Adrenal gland (tissue), 12 donors: ENCODE results near the gene CPLANE2. TPM values are rescaled to one million over a fixed set of nuclear protein-coding genes. Genes with fewer than 3 reads are reported as not detected.

Source experiments
- DNase-seq, 7 donors: peaks; one replicate each; pipeline ENCODE4 v3.0.0-alpha.2; 2019 to 2020
- H3K27ac ChIP-seq, 5 donors: fragments of 200-600 bp; sonication (generic) in 4 of 5; 1 replicate in 3 of 5; 2 replicates in 2 of 5; pipeline versions ENCODE4 v1.5.1 to v1.8.0; 2016 to 2020; ENCODE audit warnings: mild to moderate bottlenecking in 1 of 5
- H3K27me3 ChIP-seq: fragments of 200-600 bp; 2 replicates; pipeline ENCODE4 v1.8.0; 2021
- H3K36me3 ChIP-seq, 2 donors: fragments of 200-600 bp; replicated peaks in 1 of 2; 1 replicate in 1 of 2; 2 replicates in 1 of 2; pipeline versions ENCODE4 v1.5.1 to v1.8.0; 2018 to 2022
- H3K4me1 ChIP-seq, 2 donors: fragments of 200-600 bp; replicated peaks in 1 of 2; 1 replicate in 1 of 2; 2 replicates in 1 of 2; pipeline versions ENCODE4 v1.5.1 to v1.8.0; 2018 to 2021
- H3K4me3 ChIP-seq, 4 donors: fragments of 200-600 bp; sonication (generic) in 3 of 4; one replicate each; pipeline ENCODE4 v1.5.1; 2016 to 2018
- H3K9me3 ChIP-seq, 3 donors: fragments of 200-600 bp; sonication (generic) in 1 of 3; replicated peaks in 1 of 3; 1 replicate in 2 of 3; 2 replicates in 1 of 3; pipeline versions ENCODE4 v1.5.1 to v1.8.0; 2016 to 2021
- POLR2A ChIP-seq, 2 donors: fragments of 450-650 bp; IDR thresholded peaks; one replicate each; pipeline ENCODE4 v1.6.1; 2017; ENCODE audit warnings: antibody characterized with exemption in 2 of 2, mild to moderate bottlenecking in 2 of 2, moderate library complexity in 1 of 2
- WGBS, 4 donors: extraction: QIAGEN DNeasy Blood & Tissue Kit in 2 of 4; methylation state at CpG; one replicate each; pipeline versions ENCODE4 v1.1.5 to v1.1.7; 2013 to 2017; 5-methylcytosine and 5-hydroxymethylcytosine counted together
- intact Hi-C, 2 donors: fragments of 100-400 bp; cut with DNase I; formaldehyde crosslinking; loops; one replicate each; pipeline versions ENCODE4 v1.14.1 to v1.15.0; 2022 to 2023
- polyA plus RNA-seq, 3 donors: library from polyadenylated mRNA; stranded (reverse); fragments of 200-250 nt in 2 of 3; fragments of 350-450 nt in 1 of 3; fragmentation: Illumina TruSeq in 1 of 3; extraction: RNeasy Lipid Tissue Mini Kit (QIAGEN cat#74804) in 1 of 3; gene quantifications; one replicate each; pipeline ENCODE4 v1.2.3, GENCODE V29; 2013 to 2014
- total RNA-seq, 9 donors: library from RNA; depleted of rRNA in 4 of 9; stranded (reverse); fragments of >200 nt in 4 of 9; fragments of 120-200 nt in 1 of 9; fragmentation: NEBNext Ultra II Directional in 1 of 9; extraction: Animal tissue kit (Norgen Biotek cat#: 25700) in 1 of 9; gene quantifications; one replicate each; pipeline versions ENCODE4 v1.1.0 to v1.2.4, GENCODE V29; 2013 to 2023
- TF ChIP-seq, protein P1 (sequence below), 6 experiments: fragments of 450-650 bp in 4 of 6; fragments of 200-600 bp in 2 of 6; sonication (generic) in 1 of 6; IDR thresholded peaks; 1 replicate in 5 of 6; 2 replicates in 1 of 6; pipeline versions ENCODE4 v1.5.1 to v1.8.0; 2016 to 2021; ENCODE audit warnings: antibody characterized with exemption in 6 of 6, mild to moderate bottlenecking in 2 of 6, moderate library complexity in 1 of 6
- donor health status: healthy with polysubstance abuse.
- donor health status: Bipolar disorder and iron deficiency.
- donor health status: DM: yes; HTN: yes; CAD: no.
- donor health status: DM: no; HTN: no; CAD: no.
- donor health status: DM: no; HTN: no; CAD: no.
- donor health status: DM: yes; HTN: yes; CAD: no.

The CPLANE2 gene
- total and polyA plus RNA-seq, 12 donors, result 2.8 to 21.3 (median 11.5) TPM

DNA sequence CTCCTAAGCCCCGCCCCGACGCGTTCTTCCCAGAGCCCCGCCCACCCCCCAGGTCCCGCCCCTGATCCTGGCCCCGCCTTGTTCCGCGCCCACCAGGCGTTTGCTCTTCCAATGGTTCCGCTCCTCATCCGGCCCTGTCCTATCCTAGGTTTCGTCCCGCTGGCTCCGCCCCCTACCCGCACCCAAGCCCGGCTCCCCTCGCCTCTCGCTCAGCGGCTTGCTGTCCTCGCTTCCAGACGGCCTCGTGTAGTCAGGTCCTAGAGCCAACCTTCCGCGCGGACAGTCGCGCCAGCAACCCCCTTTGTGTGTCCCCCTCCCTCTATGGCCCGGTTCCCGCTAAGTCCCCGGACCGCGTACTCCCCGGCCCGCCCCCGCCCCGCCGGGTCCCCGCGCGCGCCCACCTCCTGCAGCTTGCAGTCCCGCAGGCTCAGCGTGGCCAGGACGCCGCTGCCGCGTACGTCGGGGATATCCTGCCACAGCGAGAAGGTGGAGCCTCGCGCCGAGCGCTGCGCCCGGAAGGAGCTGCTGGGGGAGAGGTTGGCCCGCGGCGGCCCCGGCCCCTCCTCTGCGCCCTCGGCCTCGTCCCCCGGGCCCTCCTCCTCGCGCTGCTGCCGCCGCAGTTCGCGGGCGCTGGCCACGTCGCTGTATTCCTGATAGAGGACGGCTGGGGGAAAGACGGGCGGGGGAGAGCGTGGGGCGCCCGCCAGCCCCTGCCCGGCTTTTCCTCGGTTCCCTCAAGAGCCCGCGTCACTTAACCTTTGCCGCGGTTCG lies 30.3 kb downstream of the CPLANE2 start:
- peaks cover 16 to 25% of the 10 kb centered on the region in 2 donors for H3K4me1 ChIP-seq
- TF ChIP-seq, protein P1, sequence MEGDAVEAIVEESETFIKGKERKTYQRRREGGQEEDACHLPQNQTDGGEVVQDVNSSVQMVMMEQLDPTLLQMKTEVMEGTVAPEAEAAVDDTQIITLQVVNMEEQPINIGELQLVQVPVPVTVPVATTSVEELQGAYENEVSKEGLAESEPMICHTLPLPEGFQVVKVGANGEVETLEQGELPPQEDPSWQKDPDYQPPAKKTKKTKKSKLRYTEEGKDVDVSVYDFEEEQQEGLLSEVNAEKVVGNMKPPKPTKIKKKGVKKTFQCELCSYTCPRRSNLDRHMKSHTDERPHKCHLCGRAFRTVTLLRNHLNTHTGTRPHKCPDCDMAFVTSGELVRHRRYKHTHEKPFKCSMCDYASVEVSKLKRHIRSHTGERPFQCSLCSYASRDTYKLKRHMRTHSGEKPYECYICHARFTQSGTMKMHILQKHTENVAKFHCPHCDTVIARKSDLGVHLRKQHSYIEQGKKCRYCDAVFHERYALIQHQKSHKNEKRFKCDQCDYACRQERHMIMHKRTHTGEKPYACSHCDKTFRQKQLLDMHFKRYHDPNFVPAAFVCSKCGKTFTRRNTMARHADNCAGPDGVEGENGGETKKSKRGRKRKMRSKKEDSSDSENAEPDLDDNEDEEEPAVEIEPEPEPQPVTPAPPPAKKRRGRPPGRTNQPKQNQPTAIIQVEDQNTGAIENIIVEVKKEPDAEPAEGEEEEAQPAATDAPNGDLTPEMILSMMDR (IDR thresholded peaks at IDR 0.05), result no peak
- peak; percentile 27 to 84 for TF ChIP-seq POLR2A (IDR thresholded peaks at IDR 0.05)
- intact Hi-C loops, result no loop called here
- peak overlapping the region in 3 of 4 donors; percentile 11 to 66 (median 24) for H3K4me3 ChIP-seq
- H3K36me3 ChIP-seq, result peaks cover 0 to 6% of the 10 kb centered on the region in 2 donors
- peak overlapping the region; percentile 90 to 98 (median 94) for H3K27ac ChIP-seq
- no peaks in the 10 kb centered on the region for H3K9me3 ChIP-seq
- H3K27me3 ChIP-seq, result no peaks in the 10 kb centered on the region
- DNase-seq, result peak; percentile 97 to 99 (median 99)
- WGBS, 4 donors, result 0 to 1% (median 1%) methylated on average over 8 to 87 of the region's 87 CpGs

DNA sequence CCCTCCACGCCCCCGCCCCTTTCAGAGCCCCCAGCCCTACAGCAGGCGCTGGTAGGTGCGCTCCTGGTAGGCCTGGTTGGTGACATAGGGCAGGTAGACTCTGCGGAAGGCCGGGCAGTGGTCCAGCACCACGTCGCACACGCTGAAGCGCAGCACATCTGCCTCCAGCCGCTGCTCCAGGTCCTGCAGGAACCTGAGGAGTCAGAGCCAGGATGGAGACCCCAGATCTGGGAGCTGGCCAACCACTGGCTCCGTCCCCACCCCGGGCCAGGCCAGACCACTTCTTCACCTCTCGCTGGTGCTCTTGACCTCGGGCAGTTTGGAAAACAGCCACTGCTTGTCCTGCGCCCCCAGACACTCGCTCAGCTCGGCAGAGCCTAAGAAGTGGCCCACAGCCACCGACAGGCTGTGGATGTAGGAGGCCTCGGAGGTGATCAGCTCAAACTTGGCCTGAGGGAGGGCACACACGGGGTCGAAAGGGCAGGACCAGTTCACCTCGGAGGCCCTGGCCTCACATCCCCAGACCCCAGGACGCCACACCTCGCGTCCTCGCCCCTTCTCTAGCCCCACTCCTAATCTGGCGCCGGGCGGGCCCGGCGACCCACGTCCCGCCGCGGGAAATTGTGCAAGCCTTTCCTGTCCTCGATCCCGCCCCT lies 31.0 kb downstream of the CPLANE2 start:
- Histone ChIP-seq H3K27ac (peak overlapping the region in 4 of 5 donors; percentile 49 to 98 (median 74)), H3K4me3 (peak overlapping the region in 3 of 4 donors; percentile 13 to 66 (median 16)), H3K36me3 (peaks cover 0 to 6% of the 10 kb centered on the region in 2 donors), H3K9me3 (no peaks in the 10 kb centered on the region), H3K4me1 (peaks cover 16 to 25% of the 10 kb centered on the region in 2 donors), H3K27me3 (no peaks in the 10 kb centered on the region)
- intact Hi-C loops, result no loop called here
- TF ChIP-seq, protein P1 (IDR thresholded peaks at IDR 0.05), result no peak
- TF ChIP-seq POLR2A (IDR thresholded peaks at IDR 0.05), result no peak
- WGBS, 4 donors, result 30 to 49% (median 33%) methylated on average over 13 to 38 of the region's 38 CpGs
- peak in 1 of 7 donors; percentile 62 for DNase-seq

DNA sequence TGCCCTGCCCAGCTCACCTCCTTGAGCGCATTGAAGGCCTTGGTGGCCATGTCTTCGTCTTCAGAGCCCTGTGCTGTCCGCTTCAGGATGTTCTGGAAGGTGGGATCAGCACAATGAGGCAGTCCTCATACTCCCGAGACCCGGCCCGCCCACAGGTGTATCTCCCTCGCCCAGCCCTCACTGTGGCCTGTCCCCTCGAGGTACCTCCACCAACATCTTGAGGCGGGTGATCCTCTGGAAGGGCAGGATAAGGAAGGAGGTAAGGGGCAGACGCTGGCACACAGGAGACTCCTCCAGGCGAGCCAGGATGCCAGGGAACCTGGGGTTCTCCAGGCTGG lies 31.7 kb downstream of the CPLANE2 start:
- Histone ChIP-seq H3K36me3 (peaks cover 0 to 6% of the 10 kb centered on the region in 2 donors), H3K27me3 (no peaks in the 10 kb centered on the region), H3K27ac (no peak overlapping the region), H3K9me3 (no peaks in the 10 kb centered on the region), H3K4me3 (no peak overlapping the region), H3K4me1 (peaks cover 16 to 25% of the 10 kb centered on the region in 2 donors)
- intact Hi-C loops, result no loop called here
- 94 to 96% (median 96%) methylated on average over 8 to 11 of the region's 11 CpGs for whole genome bisulfite sequencing, 4 donors
- no peak for DNase-seq
- TF ChIP-seq POLR2A (IDR thresholded peaks at IDR 0.05), result no peak
- TF ChIP-seq, protein P1 (IDR thresholded peaks at IDR 0.05), result no peak

DNA sequence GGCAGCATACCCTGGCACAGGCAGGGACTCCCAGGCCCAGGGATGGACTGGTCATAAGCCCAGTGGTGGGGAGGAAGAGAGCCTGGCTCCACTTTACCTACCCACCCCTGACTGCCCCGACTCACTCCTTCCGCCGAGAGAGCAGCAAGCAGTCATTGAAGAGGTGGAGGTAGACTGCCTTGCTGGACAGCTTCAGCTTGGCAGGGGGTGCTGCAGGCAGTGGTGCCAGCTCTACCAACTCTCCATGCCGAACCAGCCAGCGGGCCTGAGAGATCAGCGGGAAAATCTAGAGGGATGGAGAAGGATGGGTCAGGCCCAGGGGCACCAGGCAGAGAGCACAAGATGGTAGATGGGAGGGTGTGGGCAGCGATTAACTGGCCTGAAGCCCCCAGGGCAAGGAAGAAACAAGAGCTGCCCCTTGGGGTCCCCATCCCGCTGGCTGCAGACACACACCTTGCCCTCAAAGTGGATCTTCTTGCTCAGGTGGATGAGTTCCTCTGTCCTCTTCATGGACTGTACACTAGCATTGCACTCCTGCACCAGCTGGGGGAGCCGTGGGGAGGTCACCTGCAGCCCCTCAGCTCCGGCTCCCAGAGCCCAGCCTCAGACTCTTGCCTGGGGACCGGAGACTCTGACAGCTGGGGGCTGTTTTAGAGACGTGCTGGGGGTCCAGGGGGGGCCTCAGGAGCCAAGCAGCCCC lies 32.2 kb downstream of the CPLANE2 start:
- Histone ChIP-seq H3K27ac (no peak overlapping the region), H3K27me3 (no peaks in the 10 kb centered on the region), H3K4me3 (no peak overlapping the region), H3K9me3 (no peaks in the 10 kb centered on the region), H3K4me1 (peaks cover 16 to 25% of the 10 kb centered on the region in 2 donors), H3K36me3 (peaks cover 0 to 6% of the 10 kb centered on the region in 2 donors)
- intact Hi-C loops, result no loop called here
- TF ChIP-seq, protein P1 (IDR thresholded peaks at IDR 0.05), result peak in 1 of 6 experiments; percentile 10
- no peak for TF ChIP-seq POLR2A (IDR thresholded peaks at IDR 0.05)
- DNase-seq, result no peak
- WGBS, 4 donors, result 81 to 94% (median 87%) methylated on average over 6 to 12 of the region's 12 CpGs
